ENCODE results near the gene NTM. TPM values are rescaled to one million over a fixed set of nuclear protein-coding genes. Genes with fewer than 3 reads are reported as not detected.

Gene NTM
- total and polyA plus RNA-seq, 10 donors, result 0.13 to 1.6 (median 0.67) TPM

DNA sequence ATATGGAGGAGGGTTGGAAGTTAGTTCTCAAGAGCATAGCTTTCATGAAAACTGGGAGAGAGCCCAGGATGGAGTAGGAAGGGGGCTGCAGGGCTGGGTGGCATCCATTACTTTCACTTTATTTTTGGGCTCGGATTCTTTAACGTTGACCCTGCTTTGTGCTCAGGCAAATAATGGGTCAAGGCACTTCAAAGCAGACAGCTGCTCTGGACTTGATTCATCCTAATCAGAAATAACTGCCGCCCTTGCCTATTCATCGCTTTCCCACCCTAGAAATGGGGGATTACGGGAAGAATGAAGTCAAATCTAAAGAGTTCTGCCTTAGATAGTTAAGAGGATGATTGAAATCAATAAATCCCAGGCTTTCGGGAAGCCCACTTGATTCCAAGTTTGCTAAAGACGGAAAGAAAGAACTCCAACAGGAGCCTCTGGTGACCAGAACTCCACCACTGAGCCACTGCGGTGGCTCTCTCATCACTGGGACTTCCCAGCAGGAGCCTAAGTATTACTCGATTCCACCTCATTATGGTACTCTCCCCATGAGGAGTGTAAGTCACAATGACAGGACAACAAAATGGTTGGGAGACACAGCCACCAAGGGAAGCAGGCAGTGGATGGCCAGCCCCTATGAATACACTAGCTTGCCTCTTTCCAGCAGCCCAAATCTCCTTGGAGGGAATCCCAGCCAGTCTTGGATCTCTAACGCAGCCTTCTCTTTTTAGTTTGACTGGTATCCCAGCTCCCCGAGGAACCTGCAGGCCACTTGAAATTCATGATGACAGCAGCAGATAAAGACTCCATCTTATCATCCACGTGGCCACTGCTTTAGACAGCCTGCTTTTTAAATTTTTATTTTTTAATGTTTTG lies 815.5 kb downstream of the NTM start:
- Histone ChIP-seq H3K4me3 (no peak overlapping the region), H3K4me1 (no peaks in the 10 kb centered on the region), H3K36me3 (no peaks in the 10 kb centered on the region), H3K9me3 (peaks cover 0 to 2% (median 0%) of the 10 kb centered on the region in 8 donors), H3K27me3 (replicated peaks in 1 of 7) (peaks cover 0 to 13% (median 0%) of the 10 kb centered on the region in 7 donors), H3K27ac (no peak overlapping the region)
- 79 to 86% (median 82%) methylated on average over 12 of the region's 12 CpGs for WGBS, 5 donors
- no peak for TF ChIP-seq POLR2AphosphoS5 (IDR thresholded peaks at IDR 0.05)
- TF ChIP-seq POLR2A (IDR thresholded peaks at IDR 0.05), result no peak
- TF ChIP-seq, protein P1, sequence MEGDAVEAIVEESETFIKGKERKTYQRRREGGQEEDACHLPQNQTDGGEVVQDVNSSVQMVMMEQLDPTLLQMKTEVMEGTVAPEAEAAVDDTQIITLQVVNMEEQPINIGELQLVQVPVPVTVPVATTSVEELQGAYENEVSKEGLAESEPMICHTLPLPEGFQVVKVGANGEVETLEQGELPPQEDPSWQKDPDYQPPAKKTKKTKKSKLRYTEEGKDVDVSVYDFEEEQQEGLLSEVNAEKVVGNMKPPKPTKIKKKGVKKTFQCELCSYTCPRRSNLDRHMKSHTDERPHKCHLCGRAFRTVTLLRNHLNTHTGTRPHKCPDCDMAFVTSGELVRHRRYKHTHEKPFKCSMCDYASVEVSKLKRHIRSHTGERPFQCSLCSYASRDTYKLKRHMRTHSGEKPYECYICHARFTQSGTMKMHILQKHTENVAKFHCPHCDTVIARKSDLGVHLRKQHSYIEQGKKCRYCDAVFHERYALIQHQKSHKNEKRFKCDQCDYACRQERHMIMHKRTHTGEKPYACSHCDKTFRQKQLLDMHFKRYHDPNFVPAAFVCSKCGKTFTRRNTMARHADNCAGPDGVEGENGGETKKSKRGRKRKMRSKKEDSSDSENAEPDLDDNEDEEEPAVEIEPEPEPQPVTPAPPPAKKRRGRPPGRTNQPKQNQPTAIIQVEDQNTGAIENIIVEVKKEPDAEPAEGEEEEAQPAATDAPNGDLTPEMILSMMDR (IDR thresholded peaks at IDR 0.05 in 8 of 11, conservative IDR thresholded peaks at IDR 0.05 in 3 of 11), result no peak
- DNase-seq, result no peak
- intact Hi-C loops (cut with DNase I; ENCODE audit: low total_unique reads), result no loop called here

DNA sequence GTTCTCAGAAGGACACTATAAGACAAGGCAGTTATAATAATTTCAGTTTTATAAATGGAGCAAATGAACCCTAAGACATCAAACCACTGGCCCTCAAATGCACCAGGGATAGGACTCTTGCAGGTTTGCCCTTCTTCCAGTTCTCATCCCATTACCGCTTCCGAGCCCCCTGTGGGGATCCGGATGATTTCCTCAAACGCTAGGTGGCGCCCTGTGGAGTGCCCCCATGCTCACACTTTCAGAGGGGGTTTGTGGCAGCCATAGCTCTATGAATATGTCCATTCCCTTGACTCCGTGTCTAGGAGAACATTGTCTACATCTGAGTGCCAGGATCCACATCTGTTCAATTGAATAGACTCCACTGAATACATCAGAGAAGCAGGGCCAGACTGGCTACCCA lies 816.3 kb downstream of the NTM start:
- H3K27ac ChIP-seq, result no peak overlapping the region
- no peaks in the 10 kb centered on the region for H3K4me1 ChIP-seq
- peaks cover 0 to 5% (median 0%) of the 10 kb centered on the region in 8 donors for H3K9me3 ChIP-seq
- TF ChIP-seq POLR2AphosphoS5 (IDR thresholded peaks at IDR 0.05), result no peak
- no peak for TF ChIP-seq POLR2A (IDR thresholded peaks at IDR 0.05)
- TF ChIP-seq, protein P1 (IDR thresholded peaks at IDR 0.05 in 8 of 11, conservative IDR thresholded peaks at IDR 0.05 in 3 of 11), result no peak
- intact Hi-C loops (cut with DNase I; ENCODE audit: low total_unique reads), result no loop called here
- 57 to 68% (median 61%) methylated on average over 6 of the region's 6 CpGs for WGBS, 5 donors
- H3K36me3 ChIP-seq, result no peaks in the 10 kb centered on the region
- no peak for DNase-seq
- H3K4me3 ChIP-seq, result no peak overlapping the region
- peaks cover 0 to 13% (median 0%) of the 10 kb centered on the region in 7 donors for H3K27me3 ChIP-seq (replicated peaks in 1 of 7)

DNA sequence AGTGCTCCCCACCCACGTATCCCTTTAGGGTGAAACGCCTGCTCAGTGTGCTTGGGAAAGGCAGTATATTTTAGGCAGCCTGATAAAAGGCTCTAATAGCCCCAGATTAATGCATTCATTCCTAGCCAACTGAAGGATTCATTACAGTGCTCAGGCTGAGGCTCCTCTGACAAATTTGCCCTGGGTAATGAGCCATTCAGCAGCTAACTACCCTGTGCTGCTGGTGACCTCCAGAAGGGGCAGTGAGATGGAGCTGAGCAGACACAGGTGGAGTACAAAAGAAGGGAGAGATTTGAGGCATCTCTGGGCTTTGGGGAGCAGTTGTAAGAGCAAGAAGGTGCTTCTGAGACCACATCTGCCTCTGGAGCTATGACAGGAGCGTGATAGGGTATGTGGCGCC lies 817.0 kb downstream of the NTM start:
- WGBS, 5 donors, result 82 to 92% (median 85%) methylated on average over 4 of the region's 4 CpGs
- no peak for DNase-seq
- Histone ChIP-seq H3K27me3 (replicated peaks in 1 of 7) (peaks cover 0 to 13% (median 0%) of the 10 kb centered on the region in 7 donors), H3K9me3 (peaks cover 0 to 5% (median 0%) of the 10 kb centered on the region in 8 donors), H3K4me1 (no peaks in the 10 kb centered on the region), H3K36me3 (no peaks in the 10 kb centered on the region), H3K27ac (no peak overlapping the region), H3K4me3 (no peak overlapping the region)
- TF ChIP-seq POLR2A (IDR thresholded peaks at IDR 0.05) (no peak), POLR2AphosphoS5 (IDR thresholded peaks at IDR 0.05) (no peak)
- TF ChIP-seq, protein P1 (IDR thresholded peaks at IDR 0.05 in 8 of 11, conservative IDR thresholded peaks at IDR 0.05 in 3 of 11), result no peak
- intact Hi-C loops (cut with DNase I; ENCODE audit: low total_unique reads), result no loop called here

DNA sequence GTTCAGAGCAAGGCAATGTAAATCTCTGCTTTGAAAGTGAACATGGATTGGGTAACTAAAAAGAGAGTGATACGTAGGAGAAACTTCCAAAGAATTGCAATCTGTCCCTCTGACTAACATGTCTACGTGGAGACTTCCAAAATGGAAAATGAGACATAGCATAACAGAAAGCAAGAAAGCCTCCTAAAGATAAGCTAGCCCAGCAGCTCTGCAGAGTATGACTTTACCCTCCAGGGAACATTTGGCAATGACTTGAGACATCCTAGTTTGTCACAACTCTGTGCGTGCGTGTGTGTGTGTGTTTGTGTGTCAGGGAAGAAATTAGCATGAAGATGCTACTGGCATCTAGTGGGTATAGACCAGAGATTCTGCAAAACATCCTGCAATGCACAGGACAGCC lies 817.4 kb downstream of the NTM start:
- intact Hi-C loops (cut with DNase I; ENCODE audit: low total_unique reads), result no loop called here
- 84 to 88% (median 87%) methylated on average over 4 of the region's 4 CpGs for WGBS, 5 donors

More for the DNA sequence above, 817.4 kb downstream of the NTM start:
- DNase-seq, result no peak
- Histone ChIP-seq H3K4me1 (no peaks in the 10 kb centered on the region), H3K9me3 (peaks cover 0 to 5% (median 0%) of the 10 kb centered on the region in 8 donors), H3K27me3 (replicated peaks in 1 of 7) (peaks cover 0 to 13% (median 0%) of the 10 kb centered on the region in 7 donors), H3K36me3 (no peaks in the 10 kb centered on the region), H3K27ac (no peak overlapping the region), H3K4me3 (no peak overlapping the region)
- TF ChIP-seq, protein P1 (IDR thresholded peaks at IDR 0.05 in 8 of 11, conservative IDR thresholded peaks at IDR 0.05 in 3 of 11), result no peak
- TF ChIP-seq POLR2A (IDR thresholded peaks at IDR 0.05), result no peak
- TF ChIP-seq POLR2AphosphoS5 (IDR thresholded peaks at IDR 0.05), result no peak

Data from spleen (tissue), 11 donors.